ENCODE data around the gene HTRA2.

The HTRA2 gene

DNA sequence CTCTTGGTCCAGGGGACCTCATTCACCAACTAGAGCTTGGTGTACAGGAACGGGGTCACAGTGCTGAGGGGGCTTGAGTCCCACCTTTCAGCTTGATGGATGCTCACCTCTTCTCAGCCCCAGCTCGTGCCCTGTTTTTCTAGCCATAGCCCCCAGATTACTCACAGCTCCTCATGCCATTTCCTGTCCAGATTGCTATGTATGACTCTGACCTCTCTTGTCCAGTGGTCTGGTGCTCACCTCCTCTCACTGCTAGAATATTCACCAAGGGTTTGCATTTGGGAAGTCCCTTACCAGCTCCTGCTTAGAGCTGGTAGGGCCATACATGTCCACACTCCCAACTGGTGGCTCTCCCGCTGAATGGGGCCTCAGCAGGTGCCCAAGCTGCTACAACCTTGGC, 36.2 kb upstream of the HTRA2 start:
- ATAC-seq (ENCODE audit: insufficient read depth, low read depth) = no peak
- Histone ChIP-seq H4K20me1 (ENCODE audit: insufficient read depth, low read length) (no peaks in the 10 kb centered on the region), H2AFZ (ENCODE audit: low read depth, low read length) (no peak overlapping the region), H3K9me3 (ENCODE audit: insufficient read depth, low read length, severe bottlenecking) (no peaks in the 10 kb centered on the region), H3K4me1 (ENCODE audit: insufficient read depth, low read length) (peaks cover 15% of the 10 kb centered on the region), H3K4me3 (ENCODE audit: low read depth in 1 of 2, low read length in 2 of 2) (no peak overlapping the region), H3K79me2 (ENCODE audit: insufficient read depth, low read length) (peaks cover 10% of the 10 kb centered on the region), H3K9ac (ENCODE audit: low read depth, low read length) (no peak overlapping the region), H3K36me3 (ENCODE audit: insufficient read depth, low read length) (peaks cover 57% of the 10 kb centered on the region), H3K27me3 (ENCODE audit: insufficient read depth, low read length, poor library complexity) (no peaks in the 10 kb centered on the region), H3K4me2 (ENCODE audit: insufficient read depth, low read length) (no peak overlapping the region), H3K27ac (ENCODE audit: low read length) (no peak overlapping the region)
- no peak for TF ChIP-seq EZH2 (IDR thresholded peaks at IDR 0.05; ENCODE audit: borderline replicate concordance, low read depth, low read length, severe bottlenecking)
- TF ChIP-seq, protein P1, sequence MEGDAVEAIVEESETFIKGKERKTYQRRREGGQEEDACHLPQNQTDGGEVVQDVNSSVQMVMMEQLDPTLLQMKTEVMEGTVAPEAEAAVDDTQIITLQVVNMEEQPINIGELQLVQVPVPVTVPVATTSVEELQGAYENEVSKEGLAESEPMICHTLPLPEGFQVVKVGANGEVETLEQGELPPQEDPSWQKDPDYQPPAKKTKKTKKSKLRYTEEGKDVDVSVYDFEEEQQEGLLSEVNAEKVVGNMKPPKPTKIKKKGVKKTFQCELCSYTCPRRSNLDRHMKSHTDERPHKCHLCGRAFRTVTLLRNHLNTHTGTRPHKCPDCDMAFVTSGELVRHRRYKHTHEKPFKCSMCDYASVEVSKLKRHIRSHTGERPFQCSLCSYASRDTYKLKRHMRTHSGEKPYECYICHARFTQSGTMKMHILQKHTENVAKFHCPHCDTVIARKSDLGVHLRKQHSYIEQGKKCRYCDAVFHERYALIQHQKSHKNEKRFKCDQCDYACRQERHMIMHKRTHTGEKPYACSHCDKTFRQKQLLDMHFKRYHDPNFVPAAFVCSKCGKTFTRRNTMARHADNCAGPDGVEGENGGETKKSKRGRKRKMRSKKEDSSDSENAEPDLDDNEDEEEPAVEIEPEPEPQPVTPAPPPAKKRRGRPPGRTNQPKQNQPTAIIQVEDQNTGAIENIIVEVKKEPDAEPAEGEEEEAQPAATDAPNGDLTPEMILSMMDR (IDR thresholded peaks at IDR 0.05; ENCODE audit: borderline replicate concordance, extremely low read depth, low read length, poor library complexity, severe bottlenecking) = no peak
- DNase-seq = no peak

DNA sequence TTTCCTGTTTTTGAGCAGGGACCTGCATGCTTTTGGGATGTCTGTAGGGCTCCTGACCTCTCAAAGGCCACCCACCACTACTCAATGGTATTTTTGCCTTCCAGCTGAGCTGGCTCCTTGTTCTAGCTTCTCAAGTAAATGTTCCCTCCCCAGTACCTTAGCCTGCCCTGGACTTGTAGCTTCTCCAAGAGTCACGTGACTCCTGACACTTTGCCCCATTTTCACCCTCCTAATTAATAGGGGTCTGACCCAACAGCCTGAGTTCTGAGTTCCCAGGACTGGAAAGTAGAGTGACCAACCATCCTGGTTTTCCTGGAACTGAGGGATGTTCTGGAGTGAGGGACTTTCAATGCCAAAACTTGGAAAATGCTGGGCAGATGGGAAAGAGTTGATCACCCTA, 34.3 kb upstream of the HTRA2 start:
- H3K79me2 ChIP-seq (ENCODE audit: insufficient read depth, low read length) = peaks cover 17% of the 10 kb centered on the region
- no peaks in the 10 kb centered on the region for H4K20me1 ChIP-seq (ENCODE audit: insufficient read depth, low read length)
- peaks cover 22% of the 10 kb centered on the region for H3K4me1 ChIP-seq (ENCODE audit: insufficient read depth, low read length)
- H3K4me2 ChIP-seq (ENCODE audit: insufficient read depth, low read length) = no peak overlapping the region
- H3K27me3 ChIP-seq (ENCODE audit: insufficient read depth, low read length, poor library complexity) = no peaks in the 10 kb centered on the region
- DNase-seq (no peak), ATAC-seq (ENCODE audit: insufficient read depth, low read depth) (no peak)
- no peak for TF ChIP-seq EZH2 (IDR thresholded peaks at IDR 0.05; ENCODE audit: borderline replicate concordance, low read depth, low read length, severe bottlenecking)
- TF ChIP-seq, protein P1 (IDR thresholded peaks at IDR 0.05; ENCODE audit: borderline replicate concordance, extremely low read depth, low read length, poor library complexity, severe bottlenecking) = no peak
- H3K36me3 ChIP-seq (ENCODE audit: insufficient read depth, low read length) = peaks cover 40% of the 10 kb centered on the region
- H2AFZ ChIP-seq (ENCODE audit: low read depth, low read length) = no peak overlapping the region
- H3K9me3 ChIP-seq (ENCODE audit: insufficient read depth, low read length, severe bottlenecking) = no peaks in the 10 kb centered on the region
- no peak overlapping the region for H3K4me3 ChIP-seq (ENCODE audit: low read depth in 1 of 2, low read length in 2 of 2)
- H3K27ac ChIP-seq (ENCODE audit: low read length) = no peak overlapping the region
- H3K9ac ChIP-seq (ENCODE audit: low read depth, low read length) = no peak overlapping the region

DNA sequence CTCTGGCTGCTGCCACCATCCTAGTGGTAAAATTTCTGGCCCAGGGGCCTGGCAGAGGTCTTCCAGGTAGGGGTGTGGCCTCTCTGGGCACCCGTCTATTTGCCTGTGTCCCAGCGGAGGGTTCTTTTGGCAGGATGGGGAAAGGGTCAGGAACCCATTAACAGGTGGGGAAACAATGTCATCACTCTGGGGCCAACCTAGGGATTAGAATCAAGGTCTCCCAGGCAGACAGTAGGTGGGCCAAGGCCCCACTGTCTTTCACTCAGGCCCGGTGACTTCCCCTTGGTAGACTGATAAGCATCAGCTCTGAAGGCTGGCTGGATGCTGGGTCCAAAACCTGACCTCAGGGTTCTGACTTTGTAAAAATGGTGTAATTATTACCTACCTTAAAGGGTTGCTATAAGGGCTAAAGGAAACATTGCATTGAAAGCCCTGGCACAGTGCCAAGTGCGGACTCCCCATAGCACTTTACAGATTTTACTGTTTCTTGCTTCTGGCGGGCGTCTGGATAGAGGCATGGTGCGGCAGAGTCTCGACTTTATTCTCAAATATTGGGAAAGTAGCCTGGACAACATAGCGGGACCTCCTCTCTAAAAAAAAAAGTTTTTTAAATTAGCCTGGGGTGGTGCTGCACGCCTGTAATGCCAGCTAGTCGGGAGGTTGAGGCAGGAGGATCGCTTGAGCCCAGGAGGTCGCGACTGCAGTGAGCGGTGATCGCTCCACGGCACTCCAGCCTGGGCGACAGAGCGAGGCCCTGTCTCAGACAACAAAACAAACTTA, 32.5 kb upstream of the HTRA2 start:
- peak overlapping the region; percentile 71 for H3K9ac ChIP-seq (ENCODE audit: low read depth, low read length)
- ATAC-seq (ENCODE audit: insufficient read depth, low read depth) (peak; percentile 33), DNase-seq (no peak)
- no peaks in the 10 kb centered on the region for H3K27me3 ChIP-seq (ENCODE audit: insufficient read depth, low read length, poor library complexity)
- peak overlapping the region; percentile 87 for H2AFZ ChIP-seq (ENCODE audit: low read depth, low read length)
- H3K9me3 ChIP-seq (ENCODE audit: insufficient read depth, low read length, severe bottlenecking) = no peaks in the 10 kb centered on the region
- H3K79me2 ChIP-seq (ENCODE audit: insufficient read depth, low read length) = peaks cover 17% of the 10 kb centered on the region
- peaks cover 22% of the 10 kb centered on the region for H3K36me3 ChIP-seq (ENCODE audit: insufficient read depth, low read length)
- H3K4me2 ChIP-seq (ENCODE audit: insufficient read depth, low read length) = peak overlapping the region; percentile 75
- H4K20me1 ChIP-seq (ENCODE audit: insufficient read depth, low read length) = no peaks in the 10 kb centered on the region
- H3K4me3 ChIP-seq (ENCODE audit: low read depth in 1 of 2, low read length in 2 of 2) = peak overlapping the region; percentile 30 to 70; a peak in 3 of 4 replicates
- H3K27ac ChIP-seq (ENCODE audit: low read length) = peak overlapping the region; percentile 83
- H3K4me1 ChIP-seq (ENCODE audit: insufficient read depth, low read length) = peaks cover 22% of the 10 kb centered on the region
- TF ChIP-seq, protein P1 (IDR thresholded peaks at IDR 0.05; ENCODE audit: borderline replicate concordance, extremely low read depth, low read length, poor library complexity, severe bottlenecking) = no peak
- TF ChIP-seq EZH2 (IDR thresholded peaks at IDR 0.05; ENCODE audit: borderline replicate concordance, low read depth, low read length, severe bottlenecking) = no peak

Data from DND-41 (cell line).